RWPE1 (cell line): Measurements from ENCODE around the gene RTRAF.

Experiments used
- CTCF ChIA-PET: fragments of 350-600 bp; sonication (Branson Sonifier 250); formaldehyde crosslinking; extraction: SDS; loops from one replicate; lab custom pipeline; 2021; lab: Yijun Ruan, JAX
- POLR2A ChIA-PET: fragments of 400-600 bp; formaldehyde crosslinking; extraction: SDS; loops from one replicate; lab custom pipeline; 2020; ENCODE audit warnings: antibody characterized with exemption; ENCODE audit not compliant: low non-redundant PET; lab: Yijun Ruan, JAX
- DNase-seq: peaks from one replicate; pipeline ENCODE4 v3.0.0; 2012; ENCODE audit warnings: low spot score
- H3K27ac ChIP-seq: fragments of 450-650 bp; 2 replicates; pipeline ENCODE4 v1.5.1; 2017
- TF ChIP-seq, protein P1 (sequence below): fragments of 450-650 bp; conservative IDR thresholded peaks from 2 replicates; pipeline ENCODE4 v1.5.1; 2017; ENCODE audit warnings: low read depth, mild to moderate bottlenecking

The RTRAF gene

DNA sequence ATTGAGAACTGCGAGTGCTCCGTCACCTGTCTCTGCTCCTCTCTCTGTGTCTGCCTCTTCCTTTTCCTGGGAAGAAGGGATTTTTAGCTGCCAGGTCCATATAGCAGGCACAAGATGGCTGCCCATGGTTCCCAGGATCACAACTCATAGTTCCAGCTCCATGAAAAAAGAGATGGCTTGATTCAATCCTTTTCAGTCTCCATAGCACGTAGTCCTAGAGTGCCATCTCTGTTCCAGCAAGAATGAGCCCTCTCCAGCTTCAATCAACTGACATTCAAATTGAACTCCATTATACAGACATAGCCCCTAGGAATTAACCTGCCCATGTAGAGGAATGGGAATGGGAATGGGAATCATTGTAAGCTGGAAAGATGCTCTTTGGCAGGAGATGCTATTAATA, 34.7 kb upstream of the RTRAF start:
- CTCF ChIA-PET, result no interaction called here
- DNase-seq, result no peak
- TF ChIP-seq, protein P1, sequence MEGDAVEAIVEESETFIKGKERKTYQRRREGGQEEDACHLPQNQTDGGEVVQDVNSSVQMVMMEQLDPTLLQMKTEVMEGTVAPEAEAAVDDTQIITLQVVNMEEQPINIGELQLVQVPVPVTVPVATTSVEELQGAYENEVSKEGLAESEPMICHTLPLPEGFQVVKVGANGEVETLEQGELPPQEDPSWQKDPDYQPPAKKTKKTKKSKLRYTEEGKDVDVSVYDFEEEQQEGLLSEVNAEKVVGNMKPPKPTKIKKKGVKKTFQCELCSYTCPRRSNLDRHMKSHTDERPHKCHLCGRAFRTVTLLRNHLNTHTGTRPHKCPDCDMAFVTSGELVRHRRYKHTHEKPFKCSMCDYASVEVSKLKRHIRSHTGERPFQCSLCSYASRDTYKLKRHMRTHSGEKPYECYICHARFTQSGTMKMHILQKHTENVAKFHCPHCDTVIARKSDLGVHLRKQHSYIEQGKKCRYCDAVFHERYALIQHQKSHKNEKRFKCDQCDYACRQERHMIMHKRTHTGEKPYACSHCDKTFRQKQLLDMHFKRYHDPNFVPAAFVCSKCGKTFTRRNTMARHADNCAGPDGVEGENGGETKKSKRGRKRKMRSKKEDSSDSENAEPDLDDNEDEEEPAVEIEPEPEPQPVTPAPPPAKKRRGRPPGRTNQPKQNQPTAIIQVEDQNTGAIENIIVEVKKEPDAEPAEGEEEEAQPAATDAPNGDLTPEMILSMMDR, result no peak
- POLR2A ChIA-PET, result no interaction called here
- no peak overlapping the region for H3K27ac ChIP-seq

DNA sequence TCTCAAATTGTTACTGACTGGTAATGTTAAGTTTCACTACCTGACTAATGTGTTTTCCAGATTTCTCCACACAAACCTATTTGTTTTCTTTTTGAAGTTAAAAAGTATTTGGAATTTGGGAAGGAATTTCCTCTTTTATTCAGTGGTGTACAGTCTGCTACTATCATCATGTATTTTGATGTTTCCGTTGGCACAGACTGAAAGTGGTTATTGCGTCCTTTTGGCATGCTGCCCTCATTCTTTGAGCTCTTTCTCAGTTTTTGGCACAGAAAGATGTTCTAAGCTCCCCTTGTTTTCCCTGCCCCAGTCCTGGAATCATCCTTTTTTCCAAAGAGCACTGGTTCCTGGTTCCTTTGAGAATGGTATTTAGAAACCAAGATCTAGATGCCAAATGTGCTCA, 31.4 kb upstream of the RTRAF start:
- CTCF ChIA-PET, result no interaction called here
- POLR2A ChIA-PET, result no interaction called here
- TF ChIP-seq, protein P1, result no peak
- H3K27ac ChIP-seq, result no peak overlapping the region
- no peak for DNase-seq

DNA sequence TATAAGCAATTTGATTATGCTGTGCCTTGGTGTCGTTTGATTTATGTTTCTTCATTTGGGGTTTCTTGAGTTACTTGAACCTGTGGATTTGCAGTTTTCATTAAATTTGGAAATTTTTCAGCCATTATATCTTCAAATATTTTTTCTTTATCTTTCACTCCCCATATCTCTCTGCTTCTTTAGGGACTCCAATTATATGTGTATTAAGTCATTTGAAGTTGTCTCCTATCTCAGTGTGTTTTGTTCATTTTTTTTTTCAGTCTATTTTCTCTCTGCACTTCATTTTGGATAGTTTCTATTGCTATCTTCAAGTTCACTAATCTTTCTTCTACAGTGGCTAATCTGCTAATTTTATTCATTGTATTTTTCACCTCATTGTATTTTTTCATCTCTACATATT, 29.4 kb upstream of the RTRAF start:
- ChIA-PET POLR2A (no interaction called here), CTCF (no interaction called here)
- DNase-seq, result no peak
- no peak overlapping the region for H3K27ac ChIP-seq
- TF ChIP-seq, protein P1, result no peak

DNA sequence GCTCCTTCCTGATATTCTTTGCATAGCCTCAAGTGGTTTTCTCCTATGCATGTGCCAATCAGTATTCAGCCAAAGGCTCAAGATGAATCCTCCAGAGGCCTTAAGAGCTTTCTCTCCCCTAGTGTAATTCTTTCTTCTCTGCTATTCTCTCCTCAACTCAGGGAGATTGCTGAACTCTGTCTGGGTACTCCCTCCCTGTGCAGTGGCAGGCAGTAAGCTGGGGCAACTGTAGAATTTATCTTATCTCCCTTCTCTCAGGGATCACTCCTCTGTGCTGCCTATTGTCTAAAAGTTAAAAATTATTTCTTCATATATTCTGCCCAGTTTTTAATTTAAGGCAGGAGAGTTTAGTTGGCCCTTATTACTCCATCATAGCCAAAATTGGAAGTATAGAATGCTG, 28.5 kb upstream of the RTRAF start:
- H3K27ac ChIP-seq, result no peak overlapping the region
- TF ChIP-seq, protein P1, result no peak
- CTCF ChIA-PET, result no interaction called here
- DNase-seq, result no peak
- POLR2A ChIA-PET, result no interaction called here

DNA sequence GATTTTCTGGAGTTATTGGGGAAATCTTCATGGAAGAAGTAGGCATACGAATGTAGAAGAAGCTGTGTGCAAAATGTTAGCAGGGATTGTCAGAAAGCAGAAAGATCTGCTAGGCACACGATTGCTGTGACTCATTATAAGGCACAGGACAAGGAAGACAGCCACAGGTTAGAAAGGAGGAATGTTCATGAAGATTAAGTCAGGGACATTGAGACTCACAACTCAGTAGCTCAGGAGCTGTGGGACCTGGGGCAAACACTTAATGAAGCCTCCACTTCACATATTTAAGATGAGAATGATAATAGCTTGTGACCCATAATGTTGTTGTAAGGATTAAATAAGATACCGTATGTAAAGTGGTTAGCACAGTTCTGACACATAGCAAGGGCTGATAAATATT, 26.6 kb upstream of the RTRAF start:
- CTCF ChIA-PET, result interaction anchor here (0.6 kb wide), 1 partner anchor 697 kb away, joined by 3 read pairs; no protein-coding TSS in a partner anchor
- H3K27ac ChIP-seq, result no peak overlapping the region
- TF ChIP-seq, protein P1, result no peak
- POLR2A ChIA-PET, result no interaction called here
- DNase-seq, result no peak

DNA sequence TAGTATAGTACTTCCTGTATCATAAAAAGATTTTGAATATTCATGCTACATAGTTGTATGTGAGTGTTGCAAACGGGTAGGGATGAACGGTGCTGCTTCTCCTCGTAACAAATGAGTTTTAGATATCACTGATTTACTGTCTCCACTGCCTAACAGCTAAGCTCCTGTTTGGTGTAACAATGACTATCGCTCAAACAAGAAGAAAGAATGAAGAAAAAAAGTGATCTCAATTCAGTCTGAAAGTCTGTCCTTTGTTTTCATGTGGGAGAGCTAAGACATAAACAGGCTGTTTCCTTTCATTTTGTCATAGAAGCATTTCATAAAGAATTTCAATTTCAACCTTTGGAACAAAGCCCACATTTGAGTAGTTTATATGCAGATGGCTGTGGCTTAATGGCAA, 26.1 kb upstream of the RTRAF start:
- CTCF ChIA-PET, result no interaction called here
- POLR2A ChIA-PET, result no interaction called here
- TF ChIP-seq, protein P1, result no peak
- no peak for DNase-seq
- H3K27ac ChIP-seq, result no peak overlapping the region

DNA sequence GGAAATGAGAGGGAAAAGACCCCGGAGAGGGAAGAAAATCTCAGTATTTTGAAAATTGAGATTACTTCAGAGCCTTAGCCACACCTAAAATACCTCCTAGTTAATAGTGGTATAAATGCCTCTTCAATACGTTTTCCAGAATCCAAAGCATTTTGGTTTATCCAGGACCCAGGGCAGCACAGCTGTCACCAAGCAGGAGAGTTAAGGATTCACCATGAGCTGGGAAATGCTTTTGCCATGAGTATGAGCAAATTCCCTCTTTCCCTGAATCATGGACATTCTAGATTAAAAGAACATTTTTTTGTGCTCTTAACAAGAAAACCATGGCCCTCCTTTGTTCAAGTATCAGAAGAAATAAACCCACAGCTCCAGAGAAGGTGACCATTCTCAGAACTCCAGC, 21.8 kb upstream of the RTRAF start:
- TF ChIP-seq, protein P1, result no peak
- H3K27ac ChIP-seq, result no peak overlapping the region
- CTCF ChIA-PET, result interaction anchor here (1.9 kb wide), 1 partner anchor 11 kb away, joined by 6 read pairs; no protein-coding TSS in a partner anchor
- POLR2A ChIA-PET, result no interaction called here
- no peak for DNase-seq
